Activated naive CD8-positive, alpha-beta T cell treated with anti-CD3 and anti-CD28 coated beads, Interleukin-2, amount 50 U/mL, for 24 hours (primary cell): ENCODE measurements around the gene FUOM.
"Not testable (repeated sequence)": the region's sequence is repeated elsewhere in the genome, so short reads cannot be mapped to it uniquely, and the experiment has no call there.

Source experiments
- ATAC-seq: fragments of 150-1000 bp; cut with Tn5 transposase; one replicate; pipeline ENCODE4 v1.10.0; 2021
- DNase-seq: peaks from one replicate; pipeline ENCODE4 v3.0.0; 2021
- H3K27ac Mint-ChIP-seq: one replicate; pipeline ENCODE4 v1.8.0; 2021; ENCODE audit warnings: mild to moderate bottlenecking, mixed read lengths
- H3K27me3 Mint-ChIP-seq: one replicate; pipeline ENCODE4 v1.8.0; 2021; ENCODE audit warnings: mixed read lengths
- H3K36me3 Mint-ChIP-seq: one replicate; pipeline ENCODE4 v1.8.0; 2021; ENCODE audit warnings: low read depth, mixed read lengths
- H3K4me1 Mint-ChIP-seq: one replicate; pipeline ENCODE4 v1.8.0; 2021; ENCODE audit warnings: mixed read lengths
- H3K4me3 Mint-ChIP-seq: one replicate; pipeline ENCODE4 v1.8.0; 2021; ENCODE audit warnings: mild to moderate bottlenecking, moderate library complexity, mixed read lengths
- H3K9me3 Mint-ChIP-seq: one replicate; pipeline ENCODE4 v1.8.0; 2021; ENCODE audit warnings: mixed read lengths

The FUOM gene

DNA sequence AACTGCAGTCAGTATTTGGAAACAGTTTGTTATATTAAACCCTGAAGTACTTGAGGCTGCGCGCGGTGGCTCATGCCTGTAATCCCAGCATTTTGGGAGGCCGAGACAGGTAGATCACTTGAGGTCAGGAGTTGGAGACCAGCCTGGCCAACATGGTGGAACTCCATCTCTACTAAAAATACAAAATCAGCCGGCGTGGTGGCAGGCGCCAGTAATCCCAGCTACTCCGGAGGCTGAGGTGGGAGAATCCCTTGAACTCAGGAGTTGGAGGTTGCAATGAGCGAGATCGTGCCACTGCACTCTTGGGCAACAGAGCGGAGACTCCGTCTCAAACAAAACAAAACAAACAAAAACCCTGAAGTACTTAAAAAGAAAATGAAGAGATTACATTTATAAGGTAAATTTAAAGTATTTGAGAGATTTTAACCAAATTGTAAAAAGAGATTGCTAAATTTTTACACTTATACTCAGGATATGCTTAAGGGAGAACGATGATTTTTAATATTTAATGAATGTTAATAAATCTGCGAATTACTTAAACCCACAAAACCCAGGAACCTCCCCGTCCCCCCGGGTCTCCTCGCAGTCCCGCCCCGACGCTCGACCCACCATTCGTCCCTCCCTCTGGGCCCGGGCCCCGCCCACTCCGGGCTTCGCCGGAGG is 35.7 kb upstream of the FUOM start:
- DNase-seq (no peak), ATAC-seq (no peak)
- H3K9me3 Mint-ChIP-seq: no peaks in the 10 kb centered on the region
- H3K4me3 Mint-ChIP-seq: peak overlapping the region; percentile 96
- H3K27ac Mint-ChIP-seq: peak overlapping the region; percentile 67
- no peaks in the 10 kb centered on the region for H3K27me3 Mint-ChIP-seq
- peaks cover 26% of the 10 kb centered on the region for H3K36me3 Mint-ChIP-seq
- peaks cover 55% of the 10 kb centered on the region for H3K4me1 Mint-ChIP-seq

DNA sequence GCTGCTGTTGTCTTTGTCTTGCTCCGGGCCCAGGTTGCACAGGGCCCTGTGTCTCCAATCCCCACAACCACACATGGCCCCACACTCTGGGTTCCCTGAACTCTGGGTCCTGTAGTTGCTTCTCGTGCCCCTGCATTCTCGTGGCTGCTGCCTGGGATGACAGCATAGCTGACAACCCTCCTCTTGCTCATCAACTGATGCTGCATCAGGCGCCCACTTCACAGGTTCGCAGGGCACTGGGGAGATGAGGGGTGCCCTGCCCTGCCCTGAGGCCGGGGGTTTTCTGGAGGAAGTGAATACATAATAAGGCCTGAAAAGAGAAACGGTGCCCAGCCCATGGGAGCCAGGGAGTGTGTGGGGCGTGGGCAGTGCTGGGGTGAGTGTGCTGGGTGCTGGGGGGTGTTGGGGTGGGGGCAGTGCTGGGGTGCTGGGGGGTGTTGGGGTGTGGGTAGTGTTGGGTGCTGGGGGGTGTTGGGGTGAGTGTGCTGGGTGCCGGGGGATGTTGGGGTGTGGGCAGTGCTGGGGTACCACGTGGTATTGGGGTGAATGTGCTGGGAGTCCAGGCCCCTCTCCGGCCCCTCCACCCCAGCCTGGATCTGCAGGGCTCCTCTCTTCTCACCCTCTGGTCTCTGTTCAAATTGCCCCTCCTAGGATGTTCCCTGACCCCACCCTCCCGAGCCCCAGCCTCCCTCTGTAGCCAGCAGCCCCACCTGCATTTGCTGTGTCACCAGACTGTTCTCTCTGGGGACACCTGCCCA is 34.1 kb upstream of the FUOM start:
- DNase-seq (peak; percentile 61), ATAC-seq (peak; percentile 34)
- Mint-ChIP-seq H3K9me3 (no peaks in the 10 kb centered on the region), H3K4me3 (peak overlapping the region; percentile 50), H3K27ac (peak overlapping the region; percentile 95), H3K4me1 (peaks cover 62% of the 10 kb centered on the region), H3K36me3 (peaks cover 15% of the 10 kb centered on the region), H3K27me3 (no peaks in the 10 kb centered on the region)

DNA sequence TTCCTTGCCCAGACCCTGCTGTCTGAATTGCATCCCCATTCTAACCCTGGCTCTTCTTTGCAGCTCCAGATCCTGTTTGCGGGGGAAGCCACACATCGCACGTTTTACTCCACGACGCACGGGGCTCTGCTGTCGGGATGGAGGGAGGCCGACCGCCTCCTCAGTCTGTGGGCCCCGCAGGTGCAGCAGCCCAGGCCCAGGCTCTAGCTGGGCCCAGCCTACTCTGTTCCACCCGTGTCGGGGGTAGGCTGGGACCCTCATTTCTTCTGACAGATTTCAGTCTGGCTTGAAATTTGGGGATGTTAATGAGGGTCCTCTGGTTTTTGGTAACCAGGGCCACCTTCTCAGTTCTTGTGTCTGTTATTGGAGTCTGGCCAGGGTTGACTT is 33.4 kb upstream of the FUOM start:
- peaks cover 11% of the 10 kb centered on the region for H3K36me3 Mint-ChIP-seq
- no peaks in the 10 kb centered on the region for H3K27me3 Mint-ChIP-seq
- peak overlapping the region; percentile 95 for H3K27ac Mint-ChIP-seq
- ATAC-seq (no peak), DNase-seq (no peak)
- H3K4me3 Mint-ChIP-seq: peak overlapping the region; percentile 50
- no peaks in the 10 kb centered on the region for H3K9me3 Mint-ChIP-seq
- peaks cover 60% of the 10 kb centered on the region for H3K4me1 Mint-ChIP-seq

DNA sequence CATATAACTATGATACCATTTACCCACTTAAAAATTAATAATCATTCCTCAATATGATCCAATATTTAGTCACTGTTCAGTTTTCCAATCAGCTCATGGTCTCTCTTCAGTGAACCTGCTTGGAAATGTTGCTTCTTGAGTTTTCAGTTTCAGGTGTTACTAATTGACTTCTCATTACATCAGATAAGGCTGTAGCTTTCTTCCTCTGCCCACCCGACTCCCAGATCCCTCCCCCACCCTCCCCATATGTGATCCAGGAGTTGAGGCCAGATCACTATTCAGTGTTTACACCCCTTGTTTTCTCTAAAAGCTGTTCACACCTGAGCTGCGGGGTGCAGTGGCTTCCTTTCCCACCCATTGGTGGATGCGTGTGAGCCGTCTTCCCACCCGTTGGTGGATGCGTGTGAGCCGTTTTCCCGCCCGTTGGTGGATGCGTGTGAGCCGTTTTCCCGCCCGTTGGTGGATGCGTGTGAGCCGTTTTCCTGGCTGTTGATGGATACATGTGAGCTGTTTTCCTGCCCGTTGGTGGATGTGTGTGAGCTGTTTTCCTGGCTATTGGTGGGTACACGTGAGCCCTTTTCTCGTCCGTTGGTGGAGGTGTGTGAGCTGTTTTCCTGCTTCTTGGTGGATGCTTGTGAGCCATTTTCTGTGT is 32.9 kb upstream of the FUOM start:
- H3K9me3 Mint-ChIP-seq: no peaks in the 10 kb centered on the region
- DNase-seq: no peak
- H3K4me1 Mint-ChIP-seq: peaks cover 58% of the 10 kb centered on the region
- H3K27me3 Mint-ChIP-seq: no peaks in the 10 kb centered on the region
- peaks cover 8% of the 10 kb centered on the region for H3K36me3 Mint-ChIP-seq
- peak overlapping the region; percentile 95 for H3K27ac Mint-ChIP-seq
- ATAC-seq: peak; percentile 15
- peak overlapping the region; percentile 81 for H3K4me3 Mint-ChIP-seq

DNA sequence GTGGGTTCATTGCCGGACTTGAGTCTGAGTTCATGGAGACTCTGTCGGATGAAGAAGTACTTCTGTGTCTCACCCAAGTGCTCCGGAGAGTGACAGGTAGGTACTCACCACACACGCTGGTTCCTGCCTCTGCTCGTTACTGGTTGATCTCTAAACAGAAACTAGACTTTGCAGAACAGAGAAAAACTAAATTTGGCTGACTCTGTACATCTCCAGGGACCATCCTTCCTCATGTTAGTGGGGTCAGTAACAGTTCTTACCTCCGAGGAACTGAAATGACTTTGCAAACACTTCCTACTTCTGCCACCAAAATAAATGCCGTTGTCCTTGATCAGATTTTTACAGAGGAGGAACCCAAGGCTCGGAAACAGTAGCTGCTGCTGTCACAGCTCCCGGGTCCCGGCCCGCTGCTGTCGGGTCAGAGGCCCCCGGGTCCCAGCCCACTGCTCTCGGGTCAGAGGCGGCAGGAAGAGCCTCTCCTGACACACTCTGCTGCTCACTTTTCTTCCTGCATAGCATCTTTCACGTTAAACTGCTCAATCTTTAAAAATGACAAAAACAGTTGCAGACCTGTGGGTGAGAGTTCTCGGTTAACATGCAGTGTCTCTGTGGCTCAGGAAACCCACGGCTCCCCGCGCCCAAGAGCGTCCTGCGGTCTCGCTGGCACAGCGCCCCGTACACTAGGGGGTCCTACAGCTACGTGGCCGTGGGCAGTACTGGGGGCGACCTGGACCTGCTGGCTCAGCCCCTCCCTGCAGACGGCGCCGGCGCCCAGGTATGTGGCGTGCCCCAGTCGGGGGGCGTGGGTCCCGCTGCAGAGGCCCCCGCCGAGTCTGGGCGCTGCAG is 31.4 kb upstream of the FUOM start:
- H3K36me3 Mint-ChIP-seq: no peaks in the 10 kb centered on the region
- H3K9me3 Mint-ChIP-seq: no peaks in the 10 kb centered on the region
- no peaks in the 10 kb centered on the region for H3K27me3 Mint-ChIP-seq
- peak overlapping the region; percentile 81 for H3K4me3 Mint-ChIP-seq
- ATAC-seq (peak; percentile 18), DNase-seq (peak; percentile 44)
- peak overlapping the region; percentile 93 for H3K27ac Mint-ChIP-seq
- H3K4me1 Mint-ChIP-seq: peaks cover 48% of the 10 kb centered on the region

DNA sequence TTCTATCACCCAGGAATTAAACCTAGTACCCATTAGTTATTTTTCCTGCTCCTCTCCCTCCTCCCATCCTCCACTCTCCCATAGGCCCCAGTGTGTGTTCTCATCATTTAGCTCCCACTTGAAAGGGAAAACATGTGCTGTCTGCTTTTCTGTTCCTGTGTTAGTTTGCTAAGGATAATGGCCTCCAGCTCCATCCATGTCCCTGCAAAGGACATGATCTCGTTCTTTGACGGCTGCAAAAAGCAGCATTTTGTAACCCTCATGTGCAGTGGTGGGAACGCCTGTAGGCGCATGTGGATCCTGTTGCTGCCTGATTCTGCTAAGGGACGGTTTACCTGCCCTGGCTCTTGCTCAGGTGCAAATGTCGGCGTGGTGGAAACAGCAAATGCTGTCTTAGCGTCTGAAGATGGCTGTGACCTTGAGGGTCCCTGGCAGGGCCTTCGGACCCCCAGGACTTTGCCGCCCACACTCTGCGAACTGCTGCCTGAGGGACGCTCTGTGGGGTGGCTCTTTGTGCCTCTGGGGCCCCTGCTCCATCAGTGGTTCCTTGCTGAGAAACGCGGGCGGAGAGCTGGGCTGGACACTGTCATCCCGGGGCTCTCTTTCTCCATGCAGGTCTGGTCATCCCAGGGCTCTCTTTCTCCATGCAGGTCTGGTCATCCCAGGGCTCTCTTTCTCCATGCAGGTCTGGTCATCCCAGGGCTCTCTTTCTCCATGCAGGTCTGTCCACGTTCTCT is 30.6 kb upstream of the FUOM start:
- H3K4me1 Mint-ChIP-seq: peaks cover 45% of the 10 kb centered on the region
- peak overlapping the region; percentile 81 for H3K4me3 Mint-ChIP-seq
- no peaks in the 10 kb centered on the region for H3K9me3 Mint-ChIP-seq
- no peak for ATAC-seq
- H3K36me3 Mint-ChIP-seq: no peaks in the 10 kb centered on the region
- no peaks in the 10 kb centered on the region for H3K27me3 Mint-ChIP-seq
- peak; percentile 2 for DNase-seq
- peak overlapping the region; percentile 93 for H3K27ac Mint-ChIP-seq

DNA sequence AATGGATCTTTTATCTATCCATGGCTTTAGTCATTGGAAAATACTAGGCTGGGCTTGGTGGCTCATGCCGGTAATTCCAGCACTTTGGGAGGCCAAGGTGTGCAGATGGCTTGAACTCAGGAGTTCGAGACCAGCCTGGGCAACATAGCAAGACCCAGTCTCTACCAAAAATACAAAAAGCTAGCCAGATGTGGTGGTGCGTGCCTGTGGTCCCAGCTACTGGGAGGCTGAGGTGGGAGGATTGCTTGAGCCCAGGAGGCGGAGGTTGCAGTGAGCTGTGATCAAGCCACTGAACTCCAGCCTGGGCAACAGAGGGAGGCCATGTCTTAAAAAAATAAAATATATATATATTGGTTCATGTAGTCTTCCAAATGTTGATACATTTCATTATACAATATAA is 29.1 kb upstream of the FUOM start:
- not testable (repeated sequence) for DNase-seq, H3K27ac Mint-ChIP-seq, H3K9me3 Mint-ChIP-seq, H3K36me3 Mint-ChIP-seq, H3K4me3 Mint-ChIP-seq, H3K27me3 Mint-ChIP-seq, ATAC-seq
- peaks cover 37% of the 10 kb centered on the region for H3K4me1 Mint-ChIP-seq

DNA sequence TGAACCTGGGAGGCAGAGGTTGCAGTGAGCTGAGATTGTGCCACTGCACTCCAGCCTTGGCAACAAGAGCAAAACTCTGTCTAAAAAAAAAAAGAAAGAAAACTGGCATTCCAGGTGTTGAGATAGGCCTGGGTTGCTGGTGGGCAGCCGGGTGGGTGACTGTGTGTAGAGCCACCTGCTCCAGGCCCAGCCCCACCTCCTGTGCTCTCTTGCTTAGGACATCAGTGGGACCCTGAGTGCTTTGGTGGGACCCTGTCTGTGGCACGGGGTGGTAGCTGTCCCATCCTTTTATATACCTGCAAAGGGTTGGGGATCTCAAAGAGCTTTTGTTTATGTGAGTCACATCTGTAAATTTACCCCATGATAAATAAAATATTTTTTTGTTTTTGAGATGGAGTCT is 27.4 kb upstream of the FUOM start:
- Mint-ChIP-seq H3K4me1 (peaks cover 23% of the 10 kb centered on the region), H3K27ac (no peak overlapping the region), H3K36me3 (peaks cover 2% of the 10 kb centered on the region), H3K27me3 (no peaks in the 10 kb centered on the region), H3K9me3 (no peaks in the 10 kb centered on the region), H3K4me3 (no peak overlapping the region)
- ATAC-seq (no peak), DNase-seq (no peak)

DNA sequence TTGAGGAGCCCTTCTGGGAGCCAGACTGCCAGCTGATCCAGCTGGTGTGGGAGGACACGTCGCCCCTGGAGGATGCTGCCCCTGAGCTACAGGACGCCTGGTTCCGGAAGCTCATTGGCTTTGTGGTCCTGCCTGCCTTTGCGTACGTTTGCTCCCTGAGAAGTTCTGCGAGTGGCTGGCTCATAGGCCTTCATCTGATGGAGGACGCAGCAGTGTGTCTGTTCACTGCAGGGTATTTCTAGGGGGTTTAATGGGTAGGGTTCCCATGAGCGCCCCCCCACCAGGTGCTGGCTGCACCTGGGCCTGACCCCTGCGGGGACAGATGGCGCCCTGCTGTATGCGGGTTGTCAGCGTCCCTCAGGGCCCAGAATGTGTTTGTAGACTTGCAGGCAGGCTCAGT is 26.3 kb upstream of the FUOM start:
- Mint-ChIP-seq H3K4me3 (no peak overlapping the region), H3K4me1 (peaks cover 15% of the 10 kb centered on the region), H3K36me3 (peaks cover 2% of the 10 kb centered on the region), H3K27ac (no peak overlapping the region), H3K9me3 (no peaks in the 10 kb centered on the region), H3K27me3 (no peaks in the 10 kb centered on the region)
- ATAC-seq (no peak), DNase-seq (no peak)

DNA sequence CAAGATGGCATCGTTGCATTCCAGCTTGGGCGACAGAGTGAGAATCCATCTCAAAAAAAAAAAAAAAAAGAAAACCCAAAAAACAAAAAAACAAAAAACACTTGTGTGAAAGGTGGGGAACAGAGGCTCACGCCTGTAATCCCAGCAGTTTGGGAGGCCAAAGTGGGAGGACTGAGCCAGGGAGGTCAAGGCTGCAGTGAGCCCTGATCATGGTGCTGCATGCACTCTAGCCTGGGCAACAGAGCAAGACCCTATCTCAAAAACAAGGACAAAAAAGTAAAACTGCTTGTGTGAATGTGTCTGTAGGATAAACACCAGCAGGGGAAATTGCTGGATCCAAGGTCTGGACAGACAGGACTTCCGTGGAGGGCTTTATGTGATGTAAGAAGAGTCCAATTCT is 25.7 kb upstream of the FUOM start:
- ATAC-seq (no peak), DNase-seq (no peak)
- H3K9me3 Mint-ChIP-seq: no peaks in the 10 kb centered on the region
- no peaks in the 10 kb centered on the region for H3K27me3 Mint-ChIP-seq
- no peak overlapping the region for H3K4me3 Mint-ChIP-seq
- H3K4me1 Mint-ChIP-seq: peaks cover 10% of the 10 kb centered on the region
- no peak overlapping the region for H3K27ac Mint-ChIP-seq
- peaks cover 2% of the 10 kb centered on the region for H3K36me3 Mint-ChIP-seq

DNA sequence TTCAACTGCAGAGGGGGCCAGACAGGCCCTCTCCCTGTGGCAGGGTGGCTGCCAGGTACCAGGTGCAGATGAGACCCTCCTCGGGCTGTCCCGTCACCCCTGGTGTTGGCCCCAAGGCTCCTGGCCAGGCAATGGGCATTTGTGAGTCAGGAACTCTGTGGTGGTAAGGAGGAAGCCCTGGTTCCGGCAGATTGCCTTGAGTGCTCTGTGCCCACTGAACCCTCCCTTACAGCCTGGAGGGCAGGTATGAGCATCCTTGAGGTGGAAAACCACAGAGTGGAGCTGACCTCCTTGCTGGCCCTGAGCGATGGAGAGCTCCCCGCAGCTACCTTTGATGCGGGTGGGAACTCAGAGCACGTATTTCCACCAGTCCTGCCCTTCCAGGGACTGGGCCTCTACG is 23.2 kb upstream of the FUOM start:
- peaks cover 2% of the 10 kb centered on the region for H3K36me3 Mint-ChIP-seq
- no peak overlapping the region for H3K4me3 Mint-ChIP-seq
- ATAC-seq (no peak), DNase-seq (no peak)
- no peaks in the 10 kb centered on the region for H3K9me3 Mint-ChIP-seq
- no peak overlapping the region for H3K27ac Mint-ChIP-seq
- H3K4me1 Mint-ChIP-seq: peaks cover 3% of the 10 kb centered on the region
- no peaks in the 10 kb centered on the region for H3K27me3 Mint-ChIP-seq

DNA sequence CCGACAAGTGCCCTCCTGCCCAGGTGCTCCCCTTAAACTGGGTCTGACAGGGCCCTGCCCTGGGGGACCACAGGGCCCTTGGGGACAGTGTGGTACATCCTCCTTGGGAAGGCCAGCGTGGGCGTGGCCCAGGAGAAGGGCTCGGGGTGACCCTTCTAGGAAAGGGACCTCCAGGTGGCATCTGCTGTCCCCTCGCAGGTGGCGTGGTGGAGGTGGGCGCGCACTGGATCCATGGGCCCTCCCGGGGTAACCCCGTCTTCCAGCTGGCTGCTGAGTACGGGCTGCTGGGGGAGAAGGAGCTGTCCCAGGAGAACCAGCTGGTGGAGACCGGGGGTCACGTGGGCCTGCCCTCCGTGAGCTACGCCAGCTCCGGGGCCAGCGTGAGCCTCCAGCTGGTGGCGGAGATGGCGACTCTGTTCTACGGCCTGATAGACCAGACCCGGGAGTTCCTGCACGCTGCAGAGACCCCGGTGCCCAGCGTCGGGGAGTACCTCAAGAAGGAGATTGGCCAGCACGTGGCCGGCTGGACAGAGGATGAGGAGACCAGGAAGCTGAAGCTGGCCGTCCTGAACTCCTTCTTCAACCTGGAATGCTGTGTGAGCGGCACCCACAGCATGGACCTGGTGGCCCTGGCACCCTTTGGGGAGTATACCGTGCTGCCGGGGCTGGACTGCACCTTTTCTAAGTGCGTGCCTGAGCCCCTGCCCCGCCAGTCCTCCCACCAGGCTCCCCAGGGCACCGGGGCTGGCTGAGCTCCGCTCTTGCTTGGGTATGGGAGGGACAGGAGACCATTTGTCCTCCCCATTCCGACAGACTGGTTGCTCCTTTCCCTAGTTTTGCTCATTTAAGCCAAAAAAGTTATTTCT is 22.2 kb upstream of the FUOM start:
- Mint-ChIP-seq H3K27ac (no peak overlapping the region), H3K9me3 (no peaks in the 10 kb centered on the region), H3K4me3 (peak overlapping the region; percentile 61), H3K27me3 (no peaks in the 10 kb centered on the region), H3K4me1 (peaks cover 3% of the 10 kb centered on the region), H3K36me3 (peaks cover 2% of the 10 kb centered on the region)
- DNase-seq: no peak
- no peak for ATAC-seq

DNA sequence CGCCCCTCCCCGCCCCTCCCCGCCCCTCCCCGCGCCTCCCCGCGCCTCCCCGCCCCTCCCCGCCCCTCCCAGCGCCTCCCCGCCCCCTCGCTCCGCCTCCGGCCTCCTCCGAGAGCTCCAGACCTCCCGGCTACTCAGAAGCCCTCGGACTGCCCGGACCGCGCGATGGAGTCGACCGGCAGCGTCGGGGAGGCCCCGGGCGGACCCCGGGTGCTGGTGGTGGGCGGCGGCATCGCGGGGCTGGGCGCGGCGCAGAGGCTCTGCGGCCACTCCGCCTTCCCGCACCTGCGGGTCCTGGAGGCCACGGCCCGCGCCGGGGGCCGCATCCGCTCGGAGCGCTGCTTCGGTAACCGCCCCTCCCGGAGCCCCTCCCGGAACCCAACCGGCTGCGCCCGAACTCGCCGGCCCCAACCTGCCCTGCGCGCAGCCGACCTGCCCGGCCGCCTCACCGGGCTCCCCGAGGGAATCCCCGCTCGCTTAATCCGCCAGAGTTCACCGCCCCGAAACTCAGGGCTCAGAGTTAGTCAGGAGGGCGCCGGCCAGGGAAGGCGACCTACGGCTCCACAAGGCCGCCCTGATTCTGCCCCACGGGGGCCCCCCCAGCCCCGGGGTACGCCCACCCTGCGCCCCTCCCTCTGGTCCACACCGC is 21.5 kb upstream of the FUOM start, which contains the start of gene PAOX:
Gene PAOX, plus strand, starts transcription at position 111 of the 649 bp plus-strand sequence. Its CDS starts 55 bp downstream, at position 166.
- no peak within 1 kb of the TSS for H3K27ac Mint-ChIP-seq
- H3K27me3 Mint-ChIP-seq: no peaks in the 10 kb centered on the region
- H3K4me3 Mint-ChIP-seq: peak within 1 kb of the TSS; percentile 73
- no peaks in the 10 kb centered on the region for H3K9me3 Mint-ChIP-seq
- DNase-seq (peak; percentile 70), ATAC-seq (peak; percentile 78)
- H3K4me1 Mint-ChIP-seq: peaks cover 8% of the 10 kb centered on the region
- H3K36me3 Mint-ChIP-seq: peaks cover 2% of the 10 kb centered on the region
